Endodermal cell (in vitro differentiated cells): ENCODE results near the gene APLP1. TPM values are rescaled to one million over a fixed set of nuclear protein-coding genes. Genes with fewer than 3 reads are reported as not detected.
"Not testable (repeated sequence)": the region's sequence is repeated elsewhere in the genome, so short reads cannot be mapped to it uniquely, and the experiment has no call there.

Source experiments
- DNase-seq: peaks from one replicate; pipeline ENCODE4 v3.0.0-alpha.2; 2017
- H3K27ac ChIP-seq: 2 replicates; pipeline ENCODE4 v1.5.1; 2013; ENCODE audit warnings: mild to moderate bottlenecking, low read depth, low read length, moderate library complexity
- H3K27me3 ChIP-seq: 2 replicates; pipeline ENCODE4 v1.6.1; 2013; ENCODE audit warnings: mild to moderate bottlenecking, low read length, moderate library complexity; ENCODE audit not compliant: insufficient read depth, control insufficient read depth, poor library complexity, severe bottlenecking
- H3K36me3 ChIP-seq: 2 replicates; pipeline ENCODE4 v1.7.0; 2013; ENCODE audit warnings: mild to moderate bottlenecking, low read length, moderate library complexity; ENCODE audit not compliant: control insufficient read depth, insufficient read depth
- H3K4me1 ChIP-seq: one replicate; pipeline ENCODE4 v1.7.0; 2013; ENCODE audit warnings: low read length; ENCODE audit not compliant: control insufficient read depth, insufficient read depth
- H3K4me3 ChIP-seq: 2 replicates; pipeline ENCODE4 v1.5.1; 2013; ENCODE audit warnings: mild to moderate bottlenecking, low read length, moderate library complexity
- H3K9ac ChIP-seq: 2 replicates; pipeline ENCODE4 v1.6.1; 2013; ENCODE audit warnings: mild to moderate bottlenecking, low read length, moderate library complexity; ENCODE audit not compliant: poor library complexity, severe bottlenecking; ENCODE audit errors: extremely low read depth
- H3K9me3 ChIP-seq: 2 replicates; pipeline ENCODE4 v1.6.1; 2013; ENCODE audit warnings: mild to moderate bottlenecking, low read length, moderate library complexity; ENCODE audit not compliant: control insufficient read depth
- H3K27ac Mint-ChIP-seq: 2 replicates; pipeline ENCODE4 v1.8.0; 2020; ENCODE audit warnings: mixed read lengths
- H3K27me3 Mint-ChIP-seq: 2 replicates; pipeline ENCODE4 v1.8.0; 2021; ENCODE audit warnings: mild to moderate bottlenecking, mixed read lengths; ENCODE audit not compliant: insufficient read depth
- H3K36me3 Mint-ChIP-seq: 2 replicates; pipeline ENCODE4 v1.8.0; 2020; ENCODE audit warnings: low read depth, mixed read lengths
- H3K4me1 Mint-ChIP-seq: 2 replicates; pipeline ENCODE4 v1.8.0; 2020; ENCODE audit warnings: mixed read lengths
- H3K4me3 Mint-ChIP-seq: 2 replicates; pipeline ENCODE4 v1.8.0; 2020; ENCODE audit warnings: mild to moderate bottlenecking, moderate library complexity, mixed read lengths
- H3K9me3 Mint-ChIP-seq: 2 replicates; pipeline ENCODE4 v1.8.0; 2020; ENCODE audit warnings: mild to moderate bottlenecking, mixed read lengths
- CTCF ChIP-seq: fragments of 200-600 bp; sonication (generic); conservative IDR thresholded peaks from 2 replicates; pipeline ENCODE4 v1.5.0; 2021; ENCODE audit warnings: antibody characterized with exemption, mild to moderate bottlenecking
- WGBS, 2 experiments: methylation state at CpG; one replicate each; pipeline versions ENCODE4 v1.1.5 to v1.1.7; 2013; ENCODE audit warnings: missing lambda C conversion rate in 2 of 2, mixed read lengths in 1 of 2; ENCODE audit not compliant: insufficient coverage in 1 of 2, insufficient read length in 1 of 2; 5-methylcytosine and 5-hydroxymethylcytosine counted together
- total RNA-seq, 2 donors: library from RNA; stranded (reverse); fragmentation: NEBNext Ultra II Directional in 1 of 2; extraction: Animal tissue kit (Norgen Biotek cat#: 25700) in 1 of 2; gene quantifications; 2 replicates in 1 of 2; 3 replicates in 1 of 2; pipeline ENCODE4 v1.2.1, GENCODE V29; 2021

APLP1 gene
- total RNA-seq, 2 donors from 2014 or later: 4.1 to 10.6 TPM

GRCh38 chr19:35908010-35908441 lies 39.7 kb downstream of the APLP1 start, which contains the start of gene TYROBP:
TSS of gene TYROBP (minus strand) at chr19:35908295. CDS start at chr19:35908228, 67 bp downstream.
- TF ChIP-seq CTCF: no peak
- Histone ChIP-seq H3K27me3 (no peaks in the 10 kb centered on the region), H3K9me3 (no peaks in the 10 kb centered on the region), H3K4me1 (peaks cover 6% of the 10 kb centered on the region), H3K9ac (no peak within 1 kb of the TSS), H3K4me3 (no peak within 1 kb of the TSS), H3K36me3 (no peaks in the 10 kb centered on the region), H3K27ac (no peak within 1 kb of the TSS)
- 88 to 90% methylated on average over 3 to 9 of the region's 9 CpGs for WGBS, 2 experiments
- Mint-ChIP-seq H3K36me3 (no peaks in the 10 kb centered on the region), H3K27me3 (peaks cover 5% of the 10 kb centered on the region), H3K4me3 (no peak within 1 kb of the TSS), H3K4me1 (peaks cover 13% of the 10 kb centered on the region), H3K9me3 (no peaks in the 10 kb centered on the region), H3K27ac (peak within 1 kb of the TSS; percentile 7)
- DNase-seq: no peak

GRCh38 chr19:35908973-35909683 lies 40.8 kb downstream of the APLP1 start:
- H3K4me3 ChIP-seq: no peak overlapping the region
- DNase-seq: no peak
- Mint-ChIP-seq H3K36me3 (no peaks in the 10 kb centered on the region), H3K27me3 (no peaks in the 10 kb centered on the region), H3K4me1 (peaks cover 8% of the 10 kb centered on the region), H3K4me3 (no peak overlapping the region), H3K9me3 (no peaks in the 10 kb centered on the region), H3K27ac (peak overlapping the region; percentile 7)
- H3K9me3 ChIP-seq: no peaks in the 10 kb centered on the region
- H3K4me1 ChIP-seq: peaks cover 6% of the 10 kb centered on the region
- H3K27ac ChIP-seq: no peak overlapping the region
- no peak for TF ChIP-seq CTCF
- H3K9ac ChIP-seq: no peak overlapping the region
- H3K27me3 ChIP-seq: no peaks in the 10 kb centered on the region
- no peaks in the 10 kb centered on the region for H3K36me3 ChIP-seq
- 89% methylated on average over 4 to 7 of the region's 10 CpGs for WGBS, 2 experiments

GRCh38 chr19:35909684-35910035 lies 41.3 kb downstream of the APLP1 start:
- Mint-ChIP-seq H3K9me3 (no peaks in the 10 kb centered on the region), H3K36me3 (no peaks in the 10 kb centered on the region), H3K4me1 (peaks cover 8% of the 10 kb centered on the region), H3K27me3 (no peaks in the 10 kb centered on the region), H3K27ac (no peak overlapping the region), H3K4me3 (no peak overlapping the region)
- Histone ChIP-seq H3K36me3 (no peaks in the 10 kb centered on the region), H3K9me3 (no peaks in the 10 kb centered on the region), H3K9ac (no peak overlapping the region), H3K27ac (no peak overlapping the region), H3K4me3 (no peak overlapping the region), H3K4me1 (peaks cover 6% of the 10 kb centered on the region), H3K27me3 (no peaks in the 10 kb centered on the region)
- WGBS, 2 experiments: 88 to 93% methylated on average over 3 to 6 of the region's 6 CpGs
- no peak for TF ChIP-seq CTCF
- no peak for DNase-seq

DNA sequence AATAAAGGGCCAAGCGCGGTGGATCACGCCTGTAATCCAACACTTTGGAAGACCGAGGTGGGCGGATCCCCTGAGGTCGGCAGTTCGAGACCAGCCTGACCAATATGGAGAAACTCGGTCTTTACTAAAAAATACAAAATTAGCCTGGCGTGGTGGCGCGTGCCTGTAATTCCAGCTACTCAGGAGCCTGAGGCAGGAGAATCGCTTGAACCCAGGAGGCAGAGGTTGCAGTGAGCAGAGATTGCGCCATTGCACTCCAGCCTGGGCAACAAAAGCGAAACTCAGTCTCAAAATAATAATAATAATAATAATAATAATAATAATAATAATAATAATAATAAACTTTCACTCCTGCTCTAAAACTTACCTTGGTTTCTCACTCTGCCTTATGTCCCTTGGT lies 42.0 kb downstream of the APLP1 start:
- not testable (repeated sequence) for H3K4me1 Mint-ChIP-seq, H3K27ac ChIP-seq, H3K4me1 ChIP-seq, H3K9me3 Mint-ChIP-seq, H3K9me3 ChIP-seq, H3K4me3 ChIP-seq, H3K9ac ChIP-seq, H3K27me3 ChIP-seq, H3K36me3 Mint-ChIP-seq, DNase-seq, H3K27ac Mint-ChIP-seq, H3K36me3 ChIP-seq, H3K27me3 Mint-ChIP-seq, H3K4me3 Mint-ChIP-seq
- 90 to 95% methylated on average over 7 to 13 of the region's 14 CpGs for WGBS, 2 experiments
